DOHH2 (cell line): ENCODE data around the gene PASK.

Experiments used
- CTCF ChIP-seq: fragments of 200-600 bp; sonication (generic); IDR thresholded peaks from one replicate; pipeline ENCODE4 v1.5.1; 2014; ENCODE audit warnings: antibody characterized with exemption, mild to moderate bottlenecking, low read depth, low read length; ENCODE audit not compliant: poor library complexity, severe bottlenecking
- EZH2phosphoT487 ChIP-seq: fragments of 200-600 bp; sonication (generic); IDR thresholded peaks from 2 replicates; pipeline ENCODE4 v1.6.1; 2017; ENCODE audit warnings: borderline replicate concordance, mild to moderate bottlenecking, antibody characterized with exemption, low read length, moderate library complexity, mixed read lengths

- TF ChIP-seq CTCF (no peak), EZH2phosphoT487 (no peak)
Measured at GRCh38 chr2:241191081-241191480, 41.8 kb upstream of the PASK start.
